ENCODE data around the gene HOXB7. TPM values are rescaled to one million over a fixed set of nuclear protein-coding genes. Genes with fewer than 3 reads are reported as not detected.

The HOXB7 gene
- total RNA-seq, 1 experiment from 2014 or later = 28.2 TPM

DNA sequence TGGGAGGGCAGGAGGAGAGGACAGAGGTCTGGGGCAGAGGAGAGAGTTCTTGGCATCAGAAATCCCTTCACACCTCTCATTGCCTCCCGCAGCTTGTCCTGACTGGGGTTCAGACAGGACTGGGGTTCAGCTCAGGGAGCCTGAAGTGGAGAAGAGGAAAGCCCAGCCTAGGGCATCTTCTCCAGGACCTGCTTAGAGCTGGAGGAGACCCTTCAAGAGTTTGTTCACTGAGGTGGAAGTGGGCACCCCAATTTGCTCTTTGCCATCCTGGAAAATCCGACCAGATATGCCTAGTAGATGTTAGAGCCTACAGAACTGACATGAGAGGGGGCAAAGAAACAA lies 22.8 kb downstream of the HOXB7 start:
- ChIA-PET POLR2A (ENCODE audit: unreplicated experiment) (no interaction called here), CTCF (no interaction called here)
- TF ChIP-seq, protein P1, sequence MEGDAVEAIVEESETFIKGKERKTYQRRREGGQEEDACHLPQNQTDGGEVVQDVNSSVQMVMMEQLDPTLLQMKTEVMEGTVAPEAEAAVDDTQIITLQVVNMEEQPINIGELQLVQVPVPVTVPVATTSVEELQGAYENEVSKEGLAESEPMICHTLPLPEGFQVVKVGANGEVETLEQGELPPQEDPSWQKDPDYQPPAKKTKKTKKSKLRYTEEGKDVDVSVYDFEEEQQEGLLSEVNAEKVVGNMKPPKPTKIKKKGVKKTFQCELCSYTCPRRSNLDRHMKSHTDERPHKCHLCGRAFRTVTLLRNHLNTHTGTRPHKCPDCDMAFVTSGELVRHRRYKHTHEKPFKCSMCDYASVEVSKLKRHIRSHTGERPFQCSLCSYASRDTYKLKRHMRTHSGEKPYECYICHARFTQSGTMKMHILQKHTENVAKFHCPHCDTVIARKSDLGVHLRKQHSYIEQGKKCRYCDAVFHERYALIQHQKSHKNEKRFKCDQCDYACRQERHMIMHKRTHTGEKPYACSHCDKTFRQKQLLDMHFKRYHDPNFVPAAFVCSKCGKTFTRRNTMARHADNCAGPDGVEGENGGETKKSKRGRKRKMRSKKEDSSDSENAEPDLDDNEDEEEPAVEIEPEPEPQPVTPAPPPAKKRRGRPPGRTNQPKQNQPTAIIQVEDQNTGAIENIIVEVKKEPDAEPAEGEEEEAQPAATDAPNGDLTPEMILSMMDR (conservative IDR thresholded peaks at IDR 0.05) = no peak
- TF ChIP-seq EZH2 (IDR thresholded peaks at IDR 0.05; ENCODE audit: low read depth) = no peak
- Histone ChIP-seq H3K27me3 (ENCODE audit: insufficient read depth, low read depth) (no peaks in the 10 kb centered on the region), H3K27ac (0 out of 2 replicates have a peak overlapping the region, but pooled peaks have one; percentile 23), H3K9me3 (ENCODE audit: insufficient read depth, low read depth) (no peaks in the 10 kb centered on the region), H3K4me2 (no peak overlapping the region; the same call in 1 of the 2 replicates), H3K79me2 (ENCODE audit: low read depth) (0 out of 2 replicates have a peak, but pooled peaks cover 5% of the 10 kb centered on the region), H3F3A (ENCODE audit: insufficient read depth, low read depth) (peaks cover 13% of the 10 kb centered on the region; the same call in 1 of the 2 replicates), H3K4me3 (no peak overlapping the region), H3K4me1 (replicated peaks; ENCODE audit: insufficient read depth) (peaks cover 12% of the 10 kb centered on the region), H3K9me2 (ENCODE audit: insufficient read depth) (no peaks in the 10 kb centered on the region), H3K36me3 (ENCODE audit: low read depth) (no peaks in the 10 kb centered on the region; the same call in 1 of the 2 replicates), H2AFZ (no peak overlapping the region), H4K20me1 (ENCODE audit: insufficient read depth) (no peaks in the 10 kb centered on the region)
- no TSS peak for BruUV-seq (replicated peaks)
- DNase-seq = no peak
- intact Hi-C loops (cut with micrococcal nuclease; ENCODE audit: unreplicated experiment) = no loop called here

DNA sequence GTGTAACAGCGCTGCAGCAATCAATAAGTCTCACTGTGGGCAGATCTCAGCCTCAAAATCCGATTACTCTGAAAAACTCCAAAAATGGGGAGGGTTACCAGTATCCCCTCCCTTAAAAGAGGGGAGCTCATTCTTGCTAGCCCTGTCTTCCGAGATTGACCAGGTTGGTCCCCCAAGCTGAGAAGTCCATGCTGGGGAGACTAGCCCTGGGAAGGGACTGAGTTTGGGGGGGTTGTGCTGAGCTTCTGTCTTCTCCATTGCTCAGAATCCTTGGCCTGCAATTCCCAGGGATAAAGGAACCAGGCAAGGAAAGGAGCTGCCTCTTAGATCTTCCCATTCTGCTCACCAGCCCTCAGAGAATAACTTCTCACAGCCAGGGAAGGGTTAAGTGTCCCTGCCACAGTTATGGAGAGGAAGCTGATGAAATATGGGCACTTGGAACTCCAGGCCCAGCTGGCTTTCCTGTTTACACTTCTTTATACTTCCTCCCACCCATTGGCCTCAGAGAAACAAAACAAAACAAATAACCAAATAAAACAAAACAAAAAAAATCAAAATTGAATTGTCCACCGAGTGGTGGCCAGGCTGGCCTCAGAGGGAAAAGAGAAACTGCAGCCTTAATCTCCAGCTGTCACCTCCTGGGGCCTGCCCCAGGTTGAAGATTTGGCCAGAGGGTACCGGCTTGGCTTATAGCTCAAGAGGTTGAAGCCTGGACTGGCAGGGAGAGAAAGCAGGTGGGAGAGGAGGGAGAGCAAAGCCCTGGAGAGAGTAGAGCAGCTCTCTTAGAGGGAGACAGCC lies 23.3 kb downstream of the HOXB7 start:
- 0 out of 2 replicates have a peak, but pooled peaks cover 5% of the 10 kb centered on the region for H3K79me2 ChIP-seq (ENCODE audit: low read depth)
- peak overlapping the region; percentile 23; the same call in 1 of the 2 replicates for H3K27ac ChIP-seq
- peaks cover 12% of the 10 kb centered on the region for H3K4me1 ChIP-seq (replicated peaks; ENCODE audit: insufficient read depth)
- peaks cover 13% of the 10 kb centered on the region; the same call in 1 of the 2 replicates for H3F3A ChIP-seq (ENCODE audit: insufficient read depth, low read depth)
- TF ChIP-seq EZH2 (IDR thresholded peaks at IDR 0.05; ENCODE audit: low read depth) = no peak
- TF ChIP-seq, protein P1 (conservative IDR thresholded peaks at IDR 0.05) = no peak
- no peaks in the 10 kb centered on the region for H4K20me1 ChIP-seq (ENCODE audit: insufficient read depth)
- ChIA-PET CTCF (interaction anchor here (0.8 kb wide), 1 partner anchor 70 kb away, joined by 10 read pairs; no protein-coding TSS in a partner anchor), POLR2A (ENCODE audit: unreplicated experiment) (interaction anchor here (0.6 kb wide), 1 partner anchor 22 kb away, joined by 7 read pairs; no protein-coding TSS in a partner anchor)
- H2AFZ ChIP-seq = no peak overlapping the region
- no TSS peak for BruUV-seq (replicated peaks)
- no peaks in the 10 kb centered on the region for H3K27me3 ChIP-seq (ENCODE audit: insufficient read depth, low read depth)
- no peak overlapping the region for H3K4me3 ChIP-seq
- intact Hi-C loops (cut with micrococcal nuclease; ENCODE audit: unreplicated experiment) = loop anchor here (1.0 kb wide), 1 partner anchor 26 kb away; no protein-coding TSS in a partner anchor
- H3K36me3 ChIP-seq (ENCODE audit: low read depth) = no peaks in the 10 kb centered on the region; the same call in 1 of the 2 replicates
- no peaks in the 10 kb centered on the region for H3K9me3 ChIP-seq (ENCODE audit: insufficient read depth, low read depth)
- no peak overlapping the region; the same call in 1 of the 2 replicates for H3K4me2 ChIP-seq
- H3K9me2 ChIP-seq (ENCODE audit: insufficient read depth) = no peaks in the 10 kb centered on the region
- no peak for DNase-seq

DNA sequence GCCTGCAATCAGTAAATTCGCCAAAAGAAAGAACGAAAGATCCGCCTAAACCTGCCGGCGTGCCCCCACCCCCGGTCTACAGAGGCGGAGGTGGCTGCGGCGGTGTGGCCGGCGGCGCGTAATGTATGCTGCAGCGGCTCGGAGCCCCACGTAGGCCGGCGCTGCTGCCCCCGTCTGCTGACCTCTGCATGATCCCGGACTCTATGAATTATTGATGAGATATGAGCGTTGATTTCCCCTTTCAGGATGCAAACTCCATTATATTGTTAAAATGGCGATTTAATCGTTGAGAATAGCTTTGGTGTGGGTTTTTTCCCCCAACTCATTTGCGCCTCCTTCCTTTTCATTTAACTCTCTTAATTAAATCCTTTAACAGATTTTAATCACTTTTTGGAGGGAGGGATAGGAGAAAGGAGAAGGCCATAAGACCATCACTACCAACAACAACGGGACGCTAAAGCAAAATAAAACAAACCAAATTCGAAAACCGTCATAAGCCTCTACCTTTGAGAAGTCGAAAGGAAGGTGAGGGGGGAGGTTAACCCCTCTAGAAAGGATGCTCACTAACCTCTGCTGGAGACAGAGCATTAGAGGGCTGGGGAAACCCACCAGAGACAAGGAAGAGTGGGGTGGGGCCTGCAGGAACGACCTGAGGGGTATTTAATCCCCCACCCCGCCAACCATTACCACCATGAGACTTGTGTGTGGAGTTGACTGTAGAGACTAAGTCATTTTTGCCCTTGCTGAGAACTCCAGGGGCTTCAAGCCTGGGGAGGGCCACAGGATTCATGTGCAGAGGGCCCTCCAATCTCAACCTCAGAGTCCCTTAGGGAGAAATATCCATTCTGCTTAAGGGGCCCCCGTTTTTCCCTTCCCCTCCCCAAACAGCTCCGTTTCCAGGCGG lies 24.2 kb downstream of the HOXB7 start:
- intact Hi-C loops (cut with micrococcal nuclease; ENCODE audit: unreplicated experiment) = loop anchor here (1.0 kb wide), 1 partner anchor 27 kb away; no protein-coding TSS in a partner anchor
- CTCF ChIA-PET = interaction anchor here (0.8 kb wide), 1 partner anchor 69 kb away, joined by 10 read pairs; no protein-coding TSS in a partner anchor
- no peak for TF ChIP-seq EZH2 (IDR thresholded peaks at IDR 0.05; ENCODE audit: low read depth)
- TF ChIP-seq, protein P1 (conservative IDR thresholded peaks at IDR 0.05) = no peak
- H2AFZ ChIP-seq = no peak overlapping the region
- 0 out of 2 replicates have a peak, but pooled peaks cover 5% of the 10 kb centered on the region for H3K79me2 ChIP-seq (ENCODE audit: low read depth)
- peak overlapping the region; percentile 98 for H3K4me2 ChIP-seq
- no peaks in the 10 kb centered on the region for H3K27me3 ChIP-seq (ENCODE audit: insufficient read depth, low read depth)
- H3F3A ChIP-seq (ENCODE audit: insufficient read depth, low read depth) = peaks cover 13% of the 10 kb centered on the region; the same call in 1 of the 2 replicates
- no TSS peak for BruUV-seq (replicated peaks)
- no peaks in the 10 kb centered on the region for H3K9me3 ChIP-seq (ENCODE audit: insufficient read depth, low read depth)
- no peaks in the 10 kb centered on the region for H3K36me3 ChIP-seq (ENCODE audit: low read depth)
- no peaks in the 10 kb centered on the region for H3K9me2 ChIP-seq (ENCODE audit: insufficient read depth)
- DNase-seq = no peak
- no peaks in the 10 kb centered on the region for H4K20me1 ChIP-seq (ENCODE audit: insufficient read depth)
- POLR2A ChIA-PET (ENCODE audit: unreplicated experiment) = interaction anchor here (0.6 kb wide), 1 partner anchor 23 kb away, joined by 7 read pairs; no protein-coding TSS in a partner anchor
- H3K4me1 ChIP-seq (replicated peaks; ENCODE audit: insufficient read depth) = peaks cover 12% of the 10 kb centered on the region
- peak overlapping the region; percentile 67; the same call in 1 of the 2 replicates for H3K4me3 ChIP-seq
- H3K27ac ChIP-seq = no peak overlapping the region
